ENCODE data around the gene SLC17A2. TPM values are rescaled to one million over a fixed set of nuclear protein-coding genes. Genes with fewer than 3 reads are reported as not detected.

SLC17A2 gene, protein sequence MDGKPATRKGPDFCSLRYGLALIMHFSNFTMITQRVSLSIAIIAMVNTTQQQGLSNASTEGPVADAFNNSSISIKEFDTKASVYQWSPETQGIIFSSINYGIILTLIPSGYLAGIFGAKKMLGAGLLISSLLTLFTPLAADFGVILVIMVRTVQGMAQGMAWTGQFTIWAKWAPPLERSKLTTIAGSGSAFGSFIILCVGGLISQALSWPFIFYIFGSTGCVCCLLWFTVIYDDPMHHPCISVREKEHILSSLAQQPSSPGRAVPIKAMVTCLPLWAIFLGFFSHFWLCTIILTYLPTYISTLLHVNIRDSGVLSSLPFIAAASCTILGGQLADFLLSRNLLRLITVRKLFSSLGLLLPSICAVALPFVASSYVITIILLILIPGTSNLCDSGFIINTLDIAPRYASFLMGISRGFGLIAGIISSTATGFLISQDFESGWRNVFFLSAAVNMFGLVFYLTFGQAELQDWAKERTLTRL
- not detected for total RNA-seq

DNA sequence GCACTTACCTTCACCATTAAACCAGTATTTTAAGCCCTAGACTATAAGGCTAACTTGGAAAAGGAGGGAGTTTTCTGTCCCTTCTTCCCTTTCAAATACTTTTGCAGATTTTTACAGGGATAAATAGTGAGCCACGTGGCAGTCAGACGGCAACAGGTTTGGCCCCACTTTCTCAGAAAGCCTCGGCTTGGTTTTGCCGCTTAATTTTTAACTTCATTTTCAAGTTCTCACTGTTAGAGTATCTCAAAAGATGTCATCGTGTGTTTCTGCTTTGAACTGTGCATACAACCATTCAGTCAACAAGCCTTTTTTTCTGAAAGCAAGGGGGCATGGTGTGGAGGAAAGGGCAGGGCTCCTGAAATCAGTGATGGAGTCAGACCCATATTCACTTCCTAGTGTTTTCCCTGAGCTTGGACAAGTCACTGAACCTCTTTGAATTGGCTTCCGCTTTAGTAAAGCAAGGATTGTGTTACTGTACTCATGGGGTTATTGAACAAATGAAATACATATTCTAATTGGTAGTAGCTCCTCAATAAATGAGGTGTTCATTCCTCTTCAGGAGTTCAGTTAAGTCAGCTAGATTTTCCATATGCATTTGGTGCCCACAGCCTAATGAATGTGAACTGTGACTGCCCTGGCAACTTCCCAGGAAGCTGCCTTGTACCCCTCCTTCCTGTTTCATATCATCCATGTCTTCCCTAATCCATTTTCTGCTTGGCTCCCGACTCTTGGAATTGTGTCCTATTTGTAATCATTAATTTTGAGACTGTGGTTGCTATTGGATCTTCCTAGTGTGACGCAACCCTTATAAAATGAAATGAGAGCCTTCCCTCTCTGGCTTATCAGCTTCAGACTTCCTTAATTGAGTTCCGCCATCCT is at the start of gene SLC17A2:
SLC17A2 (minus strand) TSS at position 160 of the 879 bp plus-strand sequence. CDS start 4,895 bp downstream, outside the sequence.
- Mint-ChIP-seq H3K27me3 (no peaks in the 10 kb centered on the region), H3K27ac (no peak within 1 kb of the TSS), H3K4me3 (no peak within 1 kb of the TSS), H3K9me3 (no peaks in the 10 kb centered on the region), H3K36me3 (ENCODE audit: low read depth) (no peaks in the 10 kb centered on the region), H3K4me1 (no peaks in the 10 kb centered on the region)
- no peak for DNase-seq
- POLR2A ChIA-PET = no interaction called here
- CTCF ChIA-PET = no interaction called here

- H3K27ac Mint-ChIP-seq = no peak overlapping the region
- H3K9me3 Mint-ChIP-seq = no peaks in the 10 kb centered on the region
- H3K36me3 Mint-ChIP-seq (ENCODE audit: low read depth) = peaks cover 76% of the 10 kb centered on the region
- DNase-seq = no peak
- no peaks in the 10 kb centered on the region for H3K27me3 Mint-ChIP-seq
- CTCF ChIA-PET = interaction anchor here (0.9 to 3.7 kb wide), 3 partner anchors 10 to 50 kb away, joined by 3 to 19 read pairs (median 4); no protein-coding TSS in a partner anchor
- peaks cover 32% of the 10 kb centered on the region for H3K4me1 Mint-ChIP-seq
- H3K4me3 Mint-ChIP-seq = no peak overlapping the region
- POLR2A ChIA-PET = no interaction called here
Measured at GRCh38 chr6:25975923-25976560, 45.6 kb upstream of the SLC17A2 start.

DNA sequence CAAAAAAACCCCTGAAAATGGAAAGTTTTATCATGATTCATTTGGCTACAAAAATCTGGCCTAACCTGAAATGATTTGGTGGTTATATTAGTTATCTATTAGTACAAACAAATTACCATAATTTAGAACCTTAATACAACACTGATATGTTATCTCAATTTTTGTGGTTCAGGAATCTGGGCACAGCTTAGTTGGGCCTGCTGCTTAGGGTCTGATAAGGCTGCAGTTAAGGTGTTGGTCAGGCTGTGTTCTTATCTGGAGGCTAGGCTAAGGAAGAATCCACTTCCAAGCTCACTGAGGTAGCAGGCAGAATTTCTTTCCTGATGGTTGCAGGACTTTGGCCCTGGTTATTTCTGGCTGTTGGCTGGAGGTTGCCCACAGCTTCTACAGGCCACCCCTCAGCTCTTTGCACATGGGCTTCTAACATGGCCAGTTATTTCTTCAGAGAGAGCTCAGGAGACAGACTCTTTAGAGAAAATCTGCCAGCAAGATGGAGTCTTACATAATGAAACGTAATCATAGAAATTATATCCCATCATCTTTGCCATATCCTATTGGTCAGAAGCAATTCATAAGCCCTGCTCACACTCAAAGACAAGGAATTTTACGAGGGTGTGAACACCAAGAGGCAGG is 43.5 kb upstream of the SLC17A2 start:
- no peaks in the 10 kb centered on the region for H3K27me3 Mint-ChIP-seq
- POLR2A ChIA-PET = no interaction called here
- no peak overlapping the region for H3K27ac Mint-ChIP-seq
- no peaks in the 10 kb centered on the region for H3K9me3 Mint-ChIP-seq
- CTCF ChIA-PET = interaction anchor here (0.7 to 2.0 kb wide), 5 partner anchors 11 to 98 kb away, joined by 3 to 15 read pairs (median 3); a partner anchor contains a TSS
- peaks cover 45% of the 10 kb centered on the region for H3K4me1 Mint-ChIP-seq
- H3K4me3 Mint-ChIP-seq = no peak overlapping the region
- H3K36me3 Mint-ChIP-seq (ENCODE audit: low read depth) = peaks cover 79% of the 10 kb centered on the region
- DNase-seq = no peak

DNA sequence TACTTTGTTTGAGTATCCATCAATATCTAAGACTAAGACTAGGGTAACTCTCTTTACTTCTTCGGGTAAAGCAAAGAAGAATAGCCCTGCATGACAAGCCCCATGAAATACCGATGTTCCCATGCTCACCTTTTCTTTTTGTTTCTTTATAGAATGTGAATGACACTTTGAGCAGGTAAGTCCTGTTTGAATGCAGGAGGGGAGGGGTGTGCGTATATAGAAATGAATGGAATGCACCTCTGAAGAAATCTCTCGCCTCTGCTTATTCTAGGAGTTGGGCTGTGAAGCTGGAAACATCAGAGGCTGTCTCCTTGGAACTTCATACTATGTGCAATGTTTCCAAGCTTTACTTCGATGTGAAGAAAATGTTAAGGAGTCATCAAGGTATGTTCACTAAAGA is 42.4 kb upstream of the SLC17A2 start:
- Mint-ChIP-seq H3K4me3 (no peak overlapping the region), H3K27ac (no peak overlapping the region), H3K9me3 (no peaks in the 10 kb centered on the region), H3K36me3 (ENCODE audit: low read depth) (peaks cover 84% of the 10 kb centered on the region), H3K4me1 (peaks cover 55% of the 10 kb centered on the region), H3K27me3 (no peaks in the 10 kb centered on the region)
- ChIA-PET POLR2A (no interaction called here), CTCF (interaction anchor here (1.1 to 2.0 kb wide), 5 partner anchors 11 to 99 kb away, joined by 3 to 15 read pairs (median 4); partner anchors contain the start of gene TRIM38)
- DNase-seq = no peak

GRCh38 chr6:25972128-25972527 is 41.6 kb upstream of the SLC17A2 start:
- Mint-ChIP-seq H3K36me3 (ENCODE audit: low read depth) (peaks cover 87% of the 10 kb centered on the region), H3K27me3 (no peaks in the 10 kb centered on the region), H3K4me3 (no peak overlapping the region), H3K9me3 (peaks cover 1% of the 10 kb centered on the region), H3K4me1 (peaks cover 62% of the 10 kb centered on the region), H3K27ac (no peak overlapping the region)
- CTCF ChIA-PET = interaction anchor here (1.1 to 2.0 kb wide), 3 partner anchors 10 to 20 kb away, joined by 5 to 15 read pairs (median 8); partner anchors contain the start of gene TRIM38
- POLR2A ChIA-PET = no interaction called here
- no peak for DNase-seq

DNA sequence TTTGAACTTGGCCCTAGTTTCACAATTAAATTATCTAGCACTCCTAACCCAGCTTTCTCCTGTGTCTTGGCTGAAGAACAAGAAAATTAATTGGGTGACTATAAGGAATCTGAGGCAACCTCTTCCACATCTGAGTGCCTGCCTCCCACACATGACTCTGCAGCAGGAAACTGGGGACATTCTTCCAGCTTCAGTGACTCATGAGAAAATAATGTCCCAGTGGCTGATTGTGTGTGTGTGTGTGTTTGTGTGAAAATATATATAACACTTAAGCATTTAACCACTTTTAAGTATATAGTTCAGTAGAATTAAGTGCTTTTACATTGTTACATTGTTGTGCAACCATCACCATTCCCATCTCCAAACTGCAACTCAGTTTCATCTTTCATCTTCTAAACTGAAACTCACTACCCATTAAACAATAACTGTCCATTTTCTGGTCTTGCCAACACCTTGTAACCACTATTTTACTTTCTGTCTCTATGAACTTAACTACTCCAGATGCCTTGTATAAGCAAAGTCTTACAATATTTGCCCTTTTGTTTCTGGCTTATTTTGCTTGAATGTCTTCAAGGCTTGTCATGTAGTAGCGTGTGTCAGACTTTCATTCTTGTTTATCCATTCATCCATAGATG is 40.8 kb upstream of the SLC17A2 start:
- Mint-ChIP-seq H3K4me1 (peaks cover 62% of the 10 kb centered on the region), H3K9me3 (peaks cover 3% of the 10 kb centered on the region), H3K27me3 (no peaks in the 10 kb centered on the region), H3K27ac (no peak overlapping the region), H3K36me3 (ENCODE audit: low read depth) (peaks cover 87% of the 10 kb centered on the region), H3K4me3 (no peak overlapping the region)
- POLR2A ChIA-PET = no interaction called here
- DNase-seq = no peak
- CTCF ChIA-PET = interaction anchor here (0.7 to 1.8 kb wide), 3 partner anchors 9 to 32 kb away, joined by 3 to 11 read pairs (median 8); no protein-coding TSS in a partner anchor

- Mint-ChIP-seq H3K9me3 (peaks cover 3% of the 10 kb centered on the region), H3K4me1 (peaks cover 80% of the 10 kb centered on the region), H3K27me3 (no peaks in the 10 kb centered on the region), H3K36me3 (ENCODE audit: low read depth) (peaks cover 84% of the 10 kb centered on the region), H3K4me3 (no peak overlapping the region), H3K27ac (peak overlapping the region; percentile 9)
- DNase-seq = no peak
- ChIA-PET POLR2A (no interaction called here), CTCF (interaction anchor here (0.9 to 2.3 kb wide), 5 partner anchors 9 to 181 kb away, joined by 3 to 22 read pairs (median 3); no protein-coding TSS in a partner anchor)
Measured at GRCh38 chr6:25968769-25969168, 38.3 kb upstream of the SLC17A2 start.

GRCh38 chr6:25966711-25967110 is 36.2 kb upstream of the SLC17A2 start:
- Mint-ChIP-seq H3K27me3 (no peaks in the 10 kb centered on the region), H3K36me3 (ENCODE audit: low read depth) (peaks cover 74% of the 10 kb centered on the region), H3K4me3 (peak overlapping the region; percentile 62), H3K4me1 (peaks cover 71% of the 10 kb centered on the region), H3K27ac (peak overlapping the region; percentile 16), H3K9me3 (peaks cover 3% of the 10 kb centered on the region)
- ChIA-PET POLR2A (no interaction called here), CTCF (interaction anchor here (1.1 to 2.5 kb wide), 3 partner anchors 11 to 51 kb away, joined by 4 to 18 read pairs (median 6); a partner anchor contains a TSS)
- DNase-seq = no peak

GRCh38 chr6:25965058-25965457 is 34.6 kb upstream of the SLC17A2 start:
- Mint-ChIP-seq H3K27ac (no peak overlapping the region), H3K27me3 (no peaks in the 10 kb centered on the region), H3K36me3 (ENCODE audit: low read depth) (peaks cover 63% of the 10 kb centered on the region), H3K9me3 (peaks cover 8% of the 10 kb centered on the region), H3K4me3 (peak overlapping the region; percentile 69), H3K4me1 (peaks cover 75% of the 10 kb centered on the region)
- ChIA-PET CTCF (interaction anchor here (1.1 to 2.5 kb wide), 3 partner anchors 12 to 51 kb away, joined by 4 to 18 read pairs (median 6); no protein-coding TSS in a partner anchor), POLR2A (interaction anchor here (0.5 to 1.1 kb wide), 3 partner anchors 17 to 56 kb away, joined by 3 to 5 read pairs (median 5); a partner anchor contains a TSS)
- DNase-seq = no peak

- no peaks in the 10 kb centered on the region for H3K27me3 Mint-ChIP-seq
- peaks cover 19% of the 10 kb centered on the region for H3K9me3 Mint-ChIP-seq
- H3K27ac Mint-ChIP-seq = peak overlapping the region; percentile 90
- no peak for DNase-seq
- ChIA-PET CTCF (interaction anchor here (0.6 to 2.3 kb wide), 2 partner anchors 29 to 39 kb away, joined by 3 to 7 read pairs; no protein-coding TSS in a partner anchor), POLR2A (interaction anchor here (0.5 to 1.6 kb wide), 2 partner anchors 56 to 80 kb away, joined by 3 to 6 read pairs; a partner anchor contains a TSS)
- peaks cover 54% of the 10 kb centered on the region for H3K36me3 Mint-ChIP-seq (ENCODE audit: low read depth)
- peak overlapping the region; percentile 96 for H3K4me3 Mint-ChIP-seq
- H3K4me1 Mint-ChIP-seq = peaks cover 80% of the 10 kb centered on the region
Measured at GRCh38 chr6:25963426-25964123, 33.1 kb upstream of the SLC17A2 start.

Measured in activated CD4-positive, alpha-beta T cell treated with anti-CD3 and anti-CD28 coated beads, Interleukin-2, amount 10 ng/mL, durations not matched to agents 7 days and 5 days (primary cell).